Measurements from ENCODE around the gene SMIM1.
"Not testable (repeated sequence)": the region's sequence is repeated elsewhere in the genome, so short reads cannot be mapped to it uniquely, and the experiment has no call there.

Gene SMIM1, protein sequence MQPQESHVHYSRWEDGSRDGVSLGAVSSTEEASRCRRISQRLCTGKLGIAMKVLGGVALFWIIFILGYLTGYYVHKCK

DNA sequence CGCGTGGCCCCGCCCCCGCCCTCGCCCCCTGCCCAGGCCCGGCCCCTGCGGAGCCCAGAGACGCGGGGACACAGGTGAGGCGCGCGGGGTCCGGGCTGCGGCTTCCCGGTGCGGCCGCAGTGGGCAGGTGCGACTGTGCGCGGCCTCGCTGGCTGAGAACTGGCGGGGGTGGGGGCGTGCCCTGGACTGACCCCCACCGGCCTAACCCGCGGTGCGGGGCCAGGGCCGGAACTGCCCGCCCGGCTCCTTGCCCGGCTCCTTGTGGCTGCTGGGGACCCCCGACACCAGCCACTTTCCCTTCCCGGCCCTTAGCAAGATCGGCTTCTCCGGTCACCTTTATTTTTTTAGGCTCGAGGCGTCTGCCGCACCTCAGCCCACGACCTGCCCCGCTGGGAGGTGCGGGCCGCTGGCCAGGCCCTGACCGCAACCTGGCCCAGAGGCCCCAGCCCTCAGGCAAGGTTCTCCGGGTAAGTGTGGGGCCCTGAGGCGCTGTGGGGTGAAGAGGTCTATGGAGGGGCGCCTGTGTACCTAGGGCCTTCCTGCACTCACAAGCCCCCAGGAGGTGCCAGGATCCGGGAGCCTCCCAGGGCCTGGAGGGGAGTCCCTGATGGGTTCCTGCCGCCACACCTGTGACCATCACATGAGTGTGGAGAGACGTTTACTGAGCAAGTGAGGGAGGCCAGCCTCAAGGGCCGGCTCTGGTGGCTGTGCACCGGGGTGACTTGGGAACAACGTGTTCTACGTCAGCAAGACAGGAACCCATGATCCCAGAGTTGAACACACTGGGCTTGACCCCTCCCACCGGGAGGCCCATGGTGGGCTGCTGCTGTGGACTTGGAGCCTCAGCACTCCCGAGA is at the start of gene SMIM1:
Gene SMIM1 (plus strand): TSS at position 35 of the 857 bp plus-strand sequence. CDS start 2,625 bp downstream, outside the sequence.
- Mint-ChIP-seq H3K27ac (no peak within 1 kb of the TSS), H3K27me3 (no peaks in the 10 kb centered on the region), H3K4me3 (peak within 1 kb of the TSS; percentile 83), H3K9me3 (no peaks in the 10 kb centered on the region), H3K36me3 (no peaks in the 10 kb centered on the region), H3K4me1 (peaks cover 15% of the 10 kb centered on the region)
- no peak for ATAC-seq (ENCODE audit: low read depth)
- peak in 1 of 2 donors; percentile 41 for DNase-seq (ENCODE audit: low spot score in 2 of 2)

DNA sequence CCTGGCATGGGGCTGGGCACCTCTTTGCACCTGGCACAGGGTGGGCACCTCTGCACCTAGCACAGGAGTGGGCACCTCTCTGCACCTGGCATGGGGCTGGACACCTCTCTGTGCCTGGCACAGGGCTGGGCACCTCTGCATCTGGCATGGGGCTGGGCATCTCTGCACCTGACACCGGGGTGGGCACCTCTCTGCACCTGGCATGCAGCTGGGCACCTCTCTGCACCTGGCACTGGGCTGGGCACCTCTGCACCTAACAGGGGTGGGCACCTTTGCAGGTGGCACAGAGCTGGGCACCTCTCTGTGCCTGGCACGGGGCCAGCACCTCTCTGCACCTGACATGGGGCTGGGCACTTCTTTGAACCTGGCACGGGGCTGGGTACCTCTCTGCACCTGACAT is 49.7 kb upstream of the SMIM1 start:
- Mint-ChIP-seq H3K27me3 (peaks cover 21% of the 10 kb centered on the region), H3K4me1 (peaks cover 11% of the 10 kb centered on the region), H3K27ac (no peak overlapping the region), H3K9me3 (no peaks in the 10 kb centered on the region), H3K4me3 (no peak overlapping the region), H3K36me3 (peaks cover 2% of the 10 kb centered on the region)
- no peak for ATAC-seq (ENCODE audit: low read depth)
- no peak for DNase-seq (ENCODE audit: low spot score in 2 of 2)

DNA sequence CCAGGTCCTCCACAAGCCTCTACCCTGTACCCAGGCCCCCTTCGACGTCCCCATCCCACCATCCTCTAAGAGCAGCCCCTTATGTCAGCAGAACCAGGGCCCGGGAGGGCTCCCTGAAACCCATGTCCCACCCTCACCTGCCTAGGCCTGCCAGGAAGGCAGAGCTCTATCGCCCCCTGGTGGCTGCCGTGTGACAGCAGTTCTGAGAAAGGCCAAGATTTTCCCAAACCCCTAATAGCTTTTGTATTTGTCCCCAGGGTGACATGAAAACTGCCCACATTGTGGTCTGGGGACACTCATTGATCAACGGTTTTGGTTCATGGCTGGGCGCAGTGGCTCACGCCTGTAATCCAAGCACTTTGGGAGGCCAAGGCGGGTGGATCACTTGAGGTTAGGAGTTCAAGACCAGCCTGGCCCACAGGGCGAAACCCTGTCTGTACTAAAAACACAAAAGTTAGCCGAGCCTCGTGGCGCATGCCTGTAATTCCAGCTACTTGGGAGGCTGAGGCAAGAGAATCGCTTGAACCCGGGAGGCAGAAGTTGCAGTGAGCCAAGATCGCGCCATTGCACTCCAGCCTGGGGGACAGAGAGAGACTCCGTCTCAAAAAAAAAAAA is 48.0 kb upstream of the SMIM1 start:
- not testable (repeated sequence) for H3K36me3 Mint-ChIP-seq, H3K27ac Mint-ChIP-seq

DNA sequence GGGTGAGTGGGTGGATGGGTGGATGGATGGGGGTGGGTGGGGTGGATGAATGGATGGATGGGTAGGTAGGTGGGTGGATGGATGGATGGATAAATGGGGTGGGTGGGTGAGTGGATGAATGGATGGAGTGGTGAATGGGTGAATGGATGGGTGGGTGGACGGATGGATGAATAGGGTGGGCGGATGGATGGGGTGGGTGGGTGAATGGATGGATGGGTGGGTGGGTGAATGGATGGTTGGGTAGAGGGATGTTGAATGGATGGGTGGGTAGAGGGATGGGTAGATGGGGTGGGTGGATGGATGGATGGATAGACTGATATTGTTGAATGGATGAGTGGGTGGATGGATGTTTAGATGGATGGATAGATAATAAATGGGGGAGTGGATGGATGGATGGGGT is 47.2 kb upstream of the SMIM1 start:
- Mint-ChIP-seq H3K27ac (no peak overlapping the region), H3K27me3 (peaks cover 21% of the 10 kb centered on the region), H3K36me3 (peaks cover 2% of the 10 kb centered on the region), H3K4me1 (peaks cover 9% of the 10 kb centered on the region), H3K4me3 (no peak overlapping the region), H3K9me3 (no peaks in the 10 kb centered on the region)
- no peak for ATAC-seq (ENCODE audit: low read depth)
- no peak for DNase-seq (ENCODE audit: low spot score in 2 of 2)

More for the DNA sequence above, 48.0 kb upstream of the SMIM1 start:
- not testable (repeated sequence) for H3K9me3 Mint-ChIP-seq, H3K4me3 Mint-ChIP-seq, H3K4me1 Mint-ChIP-seq
- DNase-seq (ENCODE audit: low spot score in 2 of 2) = peak; percentile 80 to 88
- ATAC-seq (ENCODE audit: low read depth) = peak; percentile 80
- peaks cover 24% of the 10 kb centered on the region for H3K27me3 Mint-ChIP-seq

DNA sequence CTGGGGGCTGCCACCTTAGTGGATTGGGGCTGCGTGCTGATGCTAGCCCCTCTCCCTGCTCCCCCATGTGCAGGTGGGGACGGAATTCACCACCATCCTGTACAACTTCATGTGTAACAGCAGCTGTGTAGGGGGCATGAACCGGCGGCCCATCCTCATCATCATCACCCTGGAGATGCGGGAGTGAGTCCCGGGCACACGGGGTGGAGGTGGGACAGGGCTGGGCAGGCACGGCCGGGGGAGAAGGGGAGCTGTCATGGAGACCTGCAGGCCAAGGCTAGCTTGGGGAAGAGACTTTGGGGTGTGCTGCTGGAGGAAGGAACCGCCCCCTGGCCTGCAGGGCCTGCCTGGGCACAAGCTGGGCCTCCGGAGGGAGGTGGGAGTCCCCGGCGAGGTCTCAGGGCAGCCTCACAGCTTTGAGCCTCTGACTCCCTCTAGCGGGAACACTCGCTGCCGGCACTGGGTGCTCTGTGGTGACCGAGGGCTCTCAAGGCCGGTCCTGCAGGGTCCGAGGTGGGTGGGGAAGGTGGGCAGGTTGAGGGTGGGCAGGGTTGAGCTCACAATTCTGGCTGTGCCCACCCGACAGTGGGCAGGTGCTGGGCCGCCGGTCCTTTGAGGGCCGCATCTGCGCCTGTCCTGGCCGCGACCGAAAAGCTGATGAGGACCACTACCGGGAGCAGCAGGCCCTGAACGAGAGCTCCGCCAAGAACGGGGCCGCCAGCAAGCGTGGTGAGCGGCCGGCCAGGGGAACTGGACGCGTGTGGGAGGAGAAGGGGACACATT is 45.3 kb upstream of the SMIM1 start:
- H3K36me3 Mint-ChIP-seq = peaks cover 2% of the 10 kb centered on the region
- H3K4me3 Mint-ChIP-seq = no peak overlapping the region
- peaks cover 18% of the 10 kb centered on the region for H3K27me3 Mint-ChIP-seq
- H3K4me1 Mint-ChIP-seq = peaks cover 9% of the 10 kb centered on the region
- ATAC-seq (ENCODE audit: low read depth) (peak; percentile 56), DNase-seq (ENCODE audit: low spot score in 2 of 2) (no peak)
- no peak overlapping the region for H3K27ac Mint-ChIP-seq
- no peaks in the 10 kb centered on the region for H3K9me3 Mint-ChIP-seq

DNA sequence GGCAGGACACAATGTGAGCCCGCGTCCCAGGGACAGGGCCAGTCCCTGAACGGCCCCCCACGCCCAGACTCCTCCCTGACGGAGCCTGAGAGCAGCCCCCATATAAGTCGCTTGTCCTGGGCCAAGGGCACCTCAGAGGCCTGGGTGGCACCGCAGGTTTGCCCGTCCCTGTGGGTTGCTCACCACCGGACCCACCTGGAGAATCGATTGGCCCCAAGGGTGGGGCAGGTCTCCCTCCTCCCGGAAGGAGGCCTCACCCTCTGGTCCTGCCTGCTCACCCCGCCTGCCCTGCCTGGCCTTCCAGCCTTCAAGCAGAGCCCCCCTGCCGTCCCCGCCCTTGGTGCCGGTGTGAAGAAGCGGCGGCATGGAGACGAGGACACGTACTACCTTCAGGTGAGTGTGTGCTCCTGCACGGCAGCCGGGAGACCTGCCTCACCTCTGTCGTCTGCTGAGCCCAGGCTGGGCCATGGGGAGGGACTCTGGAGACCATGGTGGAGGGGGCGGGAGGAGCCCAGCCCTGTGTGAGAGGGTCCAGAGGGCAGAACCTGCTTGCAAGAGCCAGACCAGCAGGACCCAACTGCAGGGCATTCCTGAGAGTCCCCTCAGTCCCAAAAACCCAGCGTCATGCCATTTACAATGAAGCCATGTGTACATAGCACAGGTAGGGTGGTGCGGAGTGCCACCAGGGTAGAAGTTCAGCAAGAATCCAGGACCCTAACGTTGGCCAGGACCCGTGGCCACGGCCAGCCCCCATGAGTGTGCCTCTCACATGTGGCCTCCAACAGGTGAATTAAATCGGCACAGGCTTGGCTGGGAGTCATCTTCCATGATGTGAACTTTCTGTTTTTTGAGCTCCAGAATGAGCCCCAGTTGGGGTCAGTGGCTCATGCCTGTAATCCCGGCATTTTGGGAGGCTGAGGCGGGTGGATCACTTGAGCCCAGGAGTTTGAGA is 44.4 kb upstream of the SMIM1 start:
- no peak overlapping the region for H3K4me3 Mint-ChIP-seq
- H3K9me3 Mint-ChIP-seq = no peaks in the 10 kb centered on the region
- ATAC-seq (ENCODE audit: low read depth) (no peak), DNase-seq (ENCODE audit: low spot score in 2 of 2) (no peak)
- H3K4me1 Mint-ChIP-seq = peaks cover 9% of the 10 kb centered on the region
- H3K36me3 Mint-ChIP-seq = peaks cover 2% of the 10 kb centered on the region
- no peak overlapping the region for H3K27ac Mint-ChIP-seq
- H3K27me3 Mint-ChIP-seq = peaks cover 18% of the 10 kb centered on the region

DNA sequence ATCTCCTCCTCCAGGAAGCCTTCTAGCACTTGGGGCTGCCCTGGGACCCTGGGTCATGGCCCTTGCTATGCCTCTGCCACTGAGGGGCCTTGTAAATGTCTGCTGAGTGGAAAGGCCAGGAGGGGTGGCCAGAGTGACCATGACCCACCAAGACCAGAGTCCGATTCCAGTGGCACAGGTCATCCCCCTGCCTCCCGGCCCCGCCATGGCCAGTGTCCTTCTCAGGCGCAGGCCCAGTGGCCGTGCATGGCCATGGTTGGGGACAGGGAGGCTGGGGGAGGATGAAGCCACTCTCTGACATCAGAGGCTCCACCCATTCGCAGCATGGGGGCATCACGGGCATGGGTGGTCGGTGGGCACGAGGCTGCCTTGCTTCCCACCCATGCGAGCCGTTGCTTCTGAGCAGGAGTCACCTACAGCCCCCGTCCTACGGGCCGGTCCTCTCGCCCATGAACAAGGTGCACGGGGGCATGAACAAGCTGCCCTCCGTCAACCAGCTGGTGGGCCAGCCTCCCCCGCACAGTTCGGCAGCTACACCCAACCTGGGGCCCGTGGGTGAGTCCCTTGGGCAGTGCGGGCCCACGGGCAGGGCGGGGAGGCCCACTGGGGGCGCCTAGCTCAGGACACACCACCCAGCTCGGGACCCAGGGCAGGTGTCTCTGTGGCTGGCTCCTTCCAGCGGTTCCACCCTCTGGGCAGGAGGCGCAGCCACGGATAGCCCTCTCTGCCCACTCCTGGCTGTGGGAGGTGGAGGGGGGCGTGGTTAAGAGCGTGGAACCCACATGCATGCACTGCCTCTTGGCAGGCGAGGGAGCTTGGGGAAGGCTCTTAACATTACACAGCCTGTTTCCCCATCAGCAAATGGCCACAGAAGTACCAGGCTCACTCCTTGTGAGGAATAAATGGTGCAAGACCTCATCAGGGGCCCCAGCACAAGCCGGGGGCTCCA is 42.7 kb upstream of the SMIM1 start:
- no peak overlapping the region for H3K27ac Mint-ChIP-seq
- H3K9me3 Mint-ChIP-seq = no peaks in the 10 kb centered on the region
- H3K4me3 Mint-ChIP-seq = no peak overlapping the region
- ATAC-seq (ENCODE audit: low read depth) = no peak
- peaks cover 18% of the 10 kb centered on the region for H3K27me3 Mint-ChIP-seq
- DNase-seq (ENCODE audit: low spot score in 2 of 2) = no peak
- peaks cover 7% of the 10 kb centered on the region for H3K4me1 Mint-ChIP-seq
- peaks cover 2% of the 10 kb centered on the region for H3K36me3 Mint-ChIP-seq

DNA sequence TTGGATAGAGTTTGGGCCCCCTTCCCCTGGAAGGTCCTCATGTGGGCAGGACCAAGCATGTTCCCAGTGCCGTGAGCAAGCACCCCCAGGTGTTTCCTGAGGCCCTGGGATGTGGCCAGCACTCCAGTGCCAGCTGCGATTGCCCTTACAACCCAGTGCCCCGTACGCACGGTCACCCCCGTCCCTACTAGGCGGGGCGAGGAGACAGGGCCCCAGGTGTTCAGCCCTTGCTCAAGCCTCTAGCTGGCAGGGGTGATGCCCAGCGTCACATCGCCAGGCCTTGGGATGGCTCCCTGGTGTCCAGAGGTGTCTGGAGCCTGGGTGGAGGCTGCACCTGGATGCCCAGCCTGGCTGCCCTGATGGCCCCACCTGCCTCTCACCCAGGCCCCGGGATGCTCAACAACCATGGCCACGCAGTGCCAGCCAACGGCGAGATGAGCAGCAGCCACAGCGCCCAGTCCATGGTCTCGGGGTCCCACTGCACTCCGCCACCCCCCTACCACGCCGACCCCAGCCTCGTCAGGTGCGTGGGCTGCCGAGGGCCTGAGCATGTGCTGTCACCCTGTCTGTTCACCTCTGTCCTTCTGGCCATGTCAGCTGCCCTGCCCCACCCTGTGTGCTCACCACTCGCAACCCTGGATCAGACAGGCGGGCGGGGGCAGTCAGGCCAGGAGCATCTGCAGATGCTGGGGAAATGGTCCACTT is 41.9 kb upstream of the SMIM1 start:
- Mint-ChIP-seq H3K4me3 (no peak overlapping the region), H3K4me1 (peaks cover 3% of the 10 kb centered on the region), H3K9me3 (no peaks in the 10 kb centered on the region), H3K27ac (no peak overlapping the region), H3K27me3 (peaks cover 14% of the 10 kb centered on the region), H3K36me3 (no peaks in the 10 kb centered on the region)
- no peak for DNase-seq (ENCODE audit: low spot score in 2 of 2)
- no peak for ATAC-seq (ENCODE audit: low read depth)

DNA sequence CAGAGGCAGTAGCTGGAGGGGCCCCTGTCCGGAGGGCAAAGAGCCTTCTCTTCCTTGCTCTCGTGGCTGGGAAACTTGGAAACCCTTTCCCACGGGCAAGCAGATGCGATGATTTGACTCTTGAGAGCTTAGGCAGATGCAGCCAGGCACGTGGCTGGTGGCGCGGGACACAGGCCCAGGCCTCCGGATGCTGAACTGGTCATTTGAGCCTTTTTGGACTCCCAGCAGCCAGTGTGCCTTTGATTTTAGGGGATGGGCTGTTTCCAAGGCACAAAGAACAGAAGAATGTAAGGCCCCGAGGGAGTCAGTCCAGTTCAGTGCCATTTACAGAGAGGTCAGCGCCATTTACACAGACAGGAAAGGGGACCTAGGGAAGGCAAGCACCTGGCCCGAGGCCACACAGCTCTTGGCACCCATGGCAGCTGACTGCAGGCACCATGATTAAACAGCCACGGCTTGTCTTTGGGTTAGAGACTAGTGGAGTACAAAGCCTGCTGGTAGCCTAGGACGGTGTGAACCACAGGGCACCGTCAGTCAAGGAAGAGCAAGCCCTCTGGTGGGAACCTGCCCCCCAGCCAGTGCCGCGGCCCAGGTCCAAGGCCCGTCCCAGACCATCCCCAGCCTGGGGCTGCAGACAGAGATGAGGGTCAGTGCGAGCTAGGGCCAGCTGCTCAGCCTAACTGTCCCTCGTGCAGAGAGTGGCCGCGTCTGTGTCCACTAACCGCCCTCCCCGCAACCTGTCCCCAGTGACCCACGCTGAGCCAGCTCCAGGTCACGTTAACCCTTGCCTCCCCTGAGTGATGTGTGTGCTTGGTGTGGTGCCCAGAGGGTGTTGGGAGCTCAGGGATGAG is 40.7 kb upstream of the SMIM1 start:
- H3K4me1 Mint-ChIP-seq = no peaks in the 10 kb centered on the region
- DNase-seq (ENCODE audit: low spot score in 2 of 2) (no peak), ATAC-seq (ENCODE audit: low read depth) (no peak)
- H3K27ac Mint-ChIP-seq = no peak overlapping the region
- H3K27me3 Mint-ChIP-seq = peaks cover 5% of the 10 kb centered on the region
- H3K4me3 Mint-ChIP-seq = no peak overlapping the region
- no peaks in the 10 kb centered on the region for H3K9me3 Mint-ChIP-seq
- H3K36me3 Mint-ChIP-seq = peaks cover 2% of the 10 kb centered on the region

DNA sequence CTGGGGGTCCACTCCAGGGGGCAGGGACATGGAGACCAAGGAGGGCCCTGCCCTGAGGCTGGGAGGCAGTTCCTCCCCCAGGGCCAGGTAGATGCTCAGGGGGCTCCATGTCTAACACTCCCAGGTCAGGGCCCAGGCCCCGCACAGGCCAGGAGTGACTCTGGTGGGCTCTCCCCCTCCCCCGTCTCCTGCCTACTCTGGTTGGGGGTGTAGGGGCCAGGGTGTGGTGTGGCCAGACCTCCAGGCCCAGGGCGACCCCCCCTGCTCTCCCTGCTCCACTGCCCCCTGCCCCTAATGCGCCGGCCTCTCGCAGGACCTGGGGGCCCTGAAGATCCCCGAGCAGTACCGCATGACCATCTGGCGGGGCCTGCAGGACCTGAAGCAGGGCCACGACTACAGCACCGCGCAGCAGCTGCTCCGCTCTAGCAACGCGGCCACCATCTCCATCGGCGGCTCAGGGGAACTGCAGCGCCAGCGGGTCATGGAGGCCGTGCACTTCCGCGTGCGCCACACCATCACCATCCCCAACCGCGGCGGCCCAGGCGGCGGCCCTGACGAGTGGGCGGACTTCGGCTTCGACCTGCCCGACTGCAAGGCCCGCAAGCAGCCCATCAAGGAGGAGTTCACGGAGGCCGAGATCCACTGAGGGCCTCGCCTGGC is 40.0 kb upstream of the SMIM1 start:
- H3K4me1 Mint-ChIP-seq = no peaks in the 10 kb centered on the region
- no peak for ATAC-seq (ENCODE audit: low read depth)
- H3K27ac Mint-ChIP-seq = no peak overlapping the region
- peaks cover 5% of the 10 kb centered on the region for H3K27me3 Mint-ChIP-seq
- H3K4me3 Mint-ChIP-seq = no peak overlapping the region
- H3K9me3 Mint-ChIP-seq = no peaks in the 10 kb centered on the region
- H3K36me3 Mint-ChIP-seq = peaks cover 2% of the 10 kb centered on the region
- DNase-seq (ENCODE audit: low spot score in 2 of 2) = no peak

Measured in memory B cell (primary cell).